Fibroblast of lung (primary cell): ENCODE data around the gene SLC20A1. TPM values are rescaled to one million over a fixed set of nuclear protein-coding genes. Genes with fewer than 3 reads are reported as not detected.

ENCODE experiments used
- DNase-seq, 2 donors: peaks; one replicate each; pipeline versions ENCODE4 v3.0.0 to v3.0.0-alpha.2; 2010; ENCODE audit warnings: low read depth in 2 of 2
- H2AFZ ChIP-seq: 2 replicates; pipeline ENCODE4 v1.5.1; 2012; ENCODE audit warnings: low read length, control low read depth, inconsistent platforms
- H3K27ac ChIP-seq: 2 replicates; pipeline ENCODE4 v1.5.1; 2011; ENCODE audit warnings: low read length, control low read depth; ENCODE audit not compliant: insufficient read depth
- H3K27me3 ChIP-seq: 2 replicates; pipeline ENCODE4 v1.5.1; 2011; ENCODE audit warnings: mild to moderate bottlenecking, low read length; ENCODE audit not compliant: control insufficient read depth, insufficient read depth
- H3K36me3 ChIP-seq: 2 replicates; pipeline ENCODE4 v1.5.1; 2011; ENCODE audit warnings: low read length; ENCODE audit not compliant: control insufficient read depth, insufficient read depth
- H3K4me1 ChIP-seq: 2 replicates; pipeline ENCODE4 v1.5.1; 2011; ENCODE audit warnings: low read length; ENCODE audit not compliant: control insufficient read depth, insufficient read depth; ENCODE audit errors: extremely low read depth
- H3K4me2 ChIP-seq: 2 replicates; pipeline ENCODE4 v1.5.1; 2011; ENCODE audit warnings: low read length, control low read depth; ENCODE audit not compliant: insufficient read depth; ENCODE audit errors: extremely low read depth
- H3K4me3 ChIP-seq, 4 experiments: fragments of 200-600 bp in 1 of 4; sonication (generic) in 1 of 4; replicated peaks in 1 of 4; 2 replicates each; pipeline ENCODE4 v1.5.1; 2011 to 2016; ENCODE audit warnings: low read length in 4 of 4, low read depth in 3 of 4, mild to moderate bottlenecking in 3 of 4, control low read depth in 2 of 4, inconsistent platforms in 1 of 4, mixed read lengths in 1 of 4; ENCODE audit not compliant: insufficient read depth in 1 of 4; ENCODE audit errors: control extremely low read depth in 1 of 4
- H3K79me2 ChIP-seq: 2 replicates; pipeline ENCODE4 v1.5.1; 2012; ENCODE audit warnings: mild to moderate bottlenecking, low read length, inconsistent platforms; ENCODE audit not compliant: control insufficient read depth, insufficient read depth
- H3K9ac ChIP-seq: 2 replicates; pipeline ENCODE4 v1.5.1; 2011; ENCODE audit warnings: mild to moderate bottlenecking, low read length, control low read depth; ENCODE audit not compliant: insufficient read depth
- H3K9me3 ChIP-seq: 2 replicates; pipeline ENCODE4 v1.5.1; 2012; ENCODE audit warnings: low read depth, low read length; ENCODE audit not compliant: control insufficient read depth, insufficient read depth
- H4K20me1 ChIP-seq: 2 replicates; pipeline ENCODE4 v1.5.1; 2011; ENCODE audit warnings: low read length; ENCODE audit not compliant: control insufficient read depth, insufficient read depth; ENCODE audit errors: extremely low read depth
- CTCF ChIP-seq, 2 donors: IDR thresholded peaks in 1 of 2; conservative IDR thresholded peaks in 1 of 2; 1 replicate in 1 of 2; 2 replicates in 1 of 2; pipeline ENCODE4 v1.5.1; 2011 to 2012; ENCODE audit warnings: low read length in 2 of 2, control low read depth in 1 of 2, inconsistent platforms in 1 of 2, low read depth in 1 of 2, mild to moderate bottlenecking in 1 of 2
- EZH2 ChIP-seq: IDR thresholded peaks from 2 replicates; pipeline ENCODE4 v1.5.1; 2012; ENCODE audit warnings: low read length, control low read depth, mild to moderate bottlenecking; ENCODE audit errors: missing control alignments
- polyA plus RNA-seq, 2 donors: library from polyadenylated mRNA; depleted of rRNA in 1 of 2; stranded (reverse) in 1 of 2; unstranded in 1 of 2; fragments of >200 nt; gene quantifications; 2 replicates each; pipeline ENCODE4 v1.2.1, GENCODE V29; 2011 to 2012; ENCODE audit warnings: missing spikeins in 1 of 2
- total RNA-seq: library from RNA; depleted of rRNA; stranded (reverse); fragments of >200 nt; gene quantifications from 2 replicates; pipeline ENCODE4 v1.2.1, GENCODE V29; 2014

Gene SLC20A1
- total and polyA plus RNA-seq, 2 donors (not counting 1 experiment from before 2014, with no cell fraction given) = 61.3 to 77.3 TPM

- Histone ChIP-seq H2AFZ (no peak overlapping the region), H3K4me3 (no peak overlapping the region), H4K20me1 (no peaks in the 10 kb centered on the region), H3K27me3 (no peaks in the 10 kb centered on the region), H3K36me3 (peaks cover 3% of the 10 kb centered on the region), H3K9me3 (no peaks in the 10 kb centered on the region), H3K4me1 (no peaks in the 10 kb centered on the region), H3K4me2 (no peak overlapping the region), H3K27ac (no peak overlapping the region), H3K79me2 (no peaks in the 10 kb centered on the region), H3K9ac (no peak overlapping the region)
- DNase-seq = no peak
- TF ChIP-seq CTCF (conservative IDR thresholded peaks at IDR 0.05 in 1 of 2, IDR thresholded peaks at IDR 0.05 in 1 of 2; ENCODE audit: low read depth in 1 of 2, low read length in 2 of 2) (no peak), EZH2 (no peak)
Observed at GRCh38 chr2:112669667-112670066, 23.9 kb downstream of the SLC20A1 start.

- no peaks in the 10 kb centered on the region for H3K27me3 ChIP-seq
- no peak overlapping the region for H3K4me2 ChIP-seq
- no peaks in the 10 kb centered on the region for H3K4me1 ChIP-seq
- TF ChIP-seq EZH2 (no peak), CTCF (conservative IDR thresholded peaks at IDR 0.05 in 1 of 2, IDR thresholded peaks at IDR 0.05 in 1 of 2; ENCODE audit: low read depth in 1 of 2, low read length in 2 of 2) (no peak)
- H3K4me3 ChIP-seq = no peak overlapping the region
- H3K9me3 ChIP-seq = no peaks in the 10 kb centered on the region
- no peak overlapping the region for H3K27ac ChIP-seq
- no peak overlapping the region for H2AFZ ChIP-seq
- no peaks in the 10 kb centered on the region for H3K36me3 ChIP-seq
- no peak overlapping the region for H3K9ac ChIP-seq
- no peaks in the 10 kb centered on the region for H4K20me1 ChIP-seq
- no peak for DNase-seq
- H3K79me2 ChIP-seq = no peaks in the 10 kb centered on the region
Observed at GRCh38 chr2:112670252-112671022, 24.7 kb downstream of the SLC20A1 start.

GRCh38 chr2:112671801-112672200, 26.1 kb downstream of the SLC20A1 start:
- Histone ChIP-seq H3K27me3 (no peaks in the 10 kb centered on the region), H3K79me2 (no peaks in the 10 kb centered on the region), H3K9me3 (no peaks in the 10 kb centered on the region), H3K4me1 (no peaks in the 10 kb centered on the region), H3K4me2 (no peak overlapping the region), H2AFZ (no peak overlapping the region), H4K20me1 (no peaks in the 10 kb centered on the region), H3K36me3 (no peaks in the 10 kb centered on the region), H3K27ac (no peak overlapping the region), H3K9ac (no peak overlapping the region), H3K4me3 (no peak overlapping the region)
- TF ChIP-seq EZH2 (no peak), CTCF (conservative IDR thresholded peaks at IDR 0.05 in 1 of 2, IDR thresholded peaks at IDR 0.05 in 1 of 2; ENCODE audit: low read depth in 1 of 2, low read length in 2 of 2) (no peak)
- no peak for DNase-seq
